ENCODE results near the gene ING2. TPM values are rescaled to one million over a fixed set of nuclear protein-coding genes. Genes with fewer than 3 reads are reported as not detected.

Gene ING2
- total and polyA plus RNA-seq, 2 experiments from 2014 or later, result 25.8 to 33.4 TPM

- Histone ChIP-seq H4K20me1 (ENCODE audit: insufficient read depth, poor library complexity, severe bottlenecking) (no peaks in the 10 kb centered on the region), H3K4me3 (no peak overlapping the region), H3K27me3 (no peaks in the 10 kb centered on the region), H3K4me2 (no peak overlapping the region), H3K9me2 (replicated peaks; ENCODE audit: insufficient read depth) (no peaks in the 10 kb centered on the region), H3K9me3 (ENCODE audit: low read depth) (no peaks in the 10 kb centered on the region), H3K27ac (no peak overlapping the region), H3K79me2 (no peaks in the 10 kb centered on the region), H2AFZ (no peak overlapping the region), H3K4me1 (ENCODE audit: insufficient read depth) (no peaks in the 10 kb centered on the region), H3K36me3 (replicated peaks; ENCODE audit: insufficient read depth, low read depth) (no peaks in the 10 kb centered on the region)
- TF ChIP-seq EZH2phosphoT487 (IDR thresholded peaks at IDR 0.05; ENCODE audit: low read depth, severe bottlenecking, unreplicated experiment) (no peak), CTCF (IDR thresholded peaks at IDR 0.05; ENCODE audit: poor library complexity) (no peak), EZH2 (IDR thresholded peaks at IDR 0.05; ENCODE audit: borderline replicate concordance) (no peak)
- WGBS (ENCODE audit: low lambda C conversion rate, missing lambda C conversion rate), result 62% methylated on average over 4 of the region's 4 CpGs
- peak; percentile 21 for DNase-seq (ENCODE audit: low spot score)
These were observed 28.0 kb downstream of the ING2 start for GRCh38 chr4:183532821-183533220.

GRCh38 chr4:183533698-183534097, 28.8 kb downstream of the ING2 start:
- Histone ChIP-seq H3K27me3 (no peaks in the 10 kb centered on the region), H3K27ac (no peak overlapping the region), H3K4me3 (no peak overlapping the region), H3K4me2 (no peak overlapping the region), H3K9me3 (ENCODE audit: low read depth) (no peaks in the 10 kb centered on the region), H3K36me3 (replicated peaks; ENCODE audit: insufficient read depth, low read depth) (no peaks in the 10 kb centered on the region), H2AFZ (no peak overlapping the region), H3K79me2 (no peaks in the 10 kb centered on the region), H3K9me2 (replicated peaks; ENCODE audit: insufficient read depth) (no peaks in the 10 kb centered on the region), H3K4me1 (ENCODE audit: insufficient read depth) (no peaks in the 10 kb centered on the region), H4K20me1 (ENCODE audit: insufficient read depth, poor library complexity, severe bottlenecking) (no peaks in the 10 kb centered on the region)
- no peak for TF ChIP-seq CTCF (IDR thresholded peaks at IDR 0.05; ENCODE audit: poor library complexity)
- TF ChIP-seq EZH2 (IDR thresholded peaks at IDR 0.05; ENCODE audit: borderline replicate concordance), result no peak
- TF ChIP-seq EZH2phosphoT487 (IDR thresholded peaks at IDR 0.05; ENCODE audit: low read depth, severe bottlenecking, unreplicated experiment), result no peak
- no peak for DNase-seq (ENCODE audit: low spot score)
- WGBS (ENCODE audit: low lambda C conversion rate, missing lambda C conversion rate), result 90% methylated on average over 22 of the region's 23 CpGs

- H3K9me2 ChIP-seq (replicated peaks; ENCODE audit: insufficient read depth), result no peaks in the 10 kb centered on the region
- H4K20me1 ChIP-seq (ENCODE audit: insufficient read depth, poor library complexity, severe bottlenecking), result no peaks in the 10 kb centered on the region
- H3K4me1 ChIP-seq (ENCODE audit: insufficient read depth), result peaks cover 8% of the 10 kb centered on the region
- H3K4me2 ChIP-seq, result peak overlapping the region; percentile 3
- no peak overlapping the region for H3K4me3 ChIP-seq
- no peak overlapping the region for H3K27ac ChIP-seq
- DNase-seq (ENCODE audit: low spot score), result no peak
- WGBS (ENCODE audit: low lambda C conversion rate, missing lambda C conversion rate), result 91% methylated on average over 13 of the region's 13 CpGs
- H2AFZ ChIP-seq, result no peak overlapping the region
- H3K27me3 ChIP-seq, result no peaks in the 10 kb centered on the region
- H3K79me2 ChIP-seq, result no peaks in the 10 kb centered on the region
- H3K9me3 ChIP-seq (ENCODE audit: low read depth), result no peaks in the 10 kb centered on the region
- no peaks in the 10 kb centered on the region for H3K36me3 ChIP-seq (replicated peaks; ENCODE audit: insufficient read depth, low read depth)
- no peak for TF ChIP-seq EZH2 (IDR thresholded peaks at IDR 0.05; ENCODE audit: borderline replicate concordance)
- no peak for TF ChIP-seq EZH2phosphoT487 (IDR thresholded peaks at IDR 0.05; ENCODE audit: low read depth, severe bottlenecking, unreplicated experiment)
- TF ChIP-seq CTCF (IDR thresholded peaks at IDR 0.05; ENCODE audit: poor library complexity), result no peak
These were observed 35.7 kb downstream of the ING2 start for GRCh38 chr4:183540410-183541009.

Data from hepatocyte (in vitro differentiated cells).